T-helper 2 cell treated with Interferon-gamma antibody and Interleukin-4, amounts not matched to agents 5 μg/mL and 100 μg/mL, for 36 hours (primary cell): Measurements from ENCODE around the gene NOS1AP.
"Not testable (repeated sequence)": the region's sequence is repeated elsewhere in the genome, so short reads cannot be mapped to it uniquely, and the experiment has no call there.

ENCODE experiments used
- DNase-seq: peaks from one replicate; pipeline ENCODE4 v3.0.0; 2021; ENCODE audit warnings: low spot score
- H3K27ac Mint-ChIP-seq: one replicate; pipeline ENCODE4 v1.8.0; 2021; ENCODE audit warnings: mild to moderate bottlenecking, mixed read lengths
- H3K27me3 Mint-ChIP-seq: one replicate; pipeline ENCODE4 v1.8.0; 2021; ENCODE audit warnings: low read depth, mixed read lengths
- H3K36me3 Mint-ChIP-seq: one replicate; pipeline ENCODE4 v1.8.0; 2021; ENCODE audit warnings: low read depth, mixed read lengths
- H3K4me1 Mint-ChIP-seq: one replicate; pipeline ENCODE4 v1.8.0; 2021; ENCODE audit warnings: low read depth, mixed read lengths
- H3K4me3 Mint-ChIP-seq: one replicate; pipeline ENCODE4 v1.8.0; 2022; ENCODE audit warnings: mild to moderate bottlenecking, moderate library complexity, mixed read lengths
- H3K9me3 Mint-ChIP-seq: one replicate; pipeline ENCODE4 v1.8.0; 2021; ENCODE audit warnings: mixed read lengths

Gene NOS1AP

GRCh38 chr1:162038624-162039023 is 30.9 kb upstream of the NOS1AP start:
- H3K27ac Mint-ChIP-seq: no peak overlapping the region
- no peaks in the 10 kb centered on the region for H3K36me3 Mint-ChIP-seq
- peaks cover 8% of the 10 kb centered on the region for H3K27me3 Mint-ChIP-seq
- no peak for DNase-seq
- H3K4me1 Mint-ChIP-seq: peaks cover 6% of the 10 kb centered on the region
- H3K4me3 Mint-ChIP-seq: no peak overlapping the region
- no peaks in the 10 kb centered on the region for H3K9me3 Mint-ChIP-seq

DNA sequence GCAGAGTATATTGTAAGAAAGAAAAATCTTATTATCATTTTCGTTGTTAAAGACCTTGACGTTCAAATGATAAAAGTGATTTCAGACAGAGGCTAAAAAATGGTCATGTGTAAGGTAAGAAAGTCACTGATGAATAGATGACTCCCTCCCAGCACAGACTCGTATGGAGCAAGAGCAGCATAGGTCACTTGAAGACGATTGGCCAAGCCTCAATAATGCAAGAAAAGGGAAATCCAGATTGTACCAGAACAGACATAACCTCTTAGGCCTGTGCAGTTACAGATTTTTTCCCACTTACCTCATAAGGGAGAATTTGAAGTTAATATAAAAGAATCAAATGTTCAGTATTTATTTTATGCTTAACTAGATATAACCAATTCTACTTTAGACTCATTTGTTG is 29.5 kb upstream of the NOS1AP start:
- no peaks in the 10 kb centered on the region for H3K9me3 Mint-ChIP-seq
- H3K27ac Mint-ChIP-seq: no peak overlapping the region
- peaks cover 6% of the 10 kb centered on the region for H3K4me1 Mint-ChIP-seq
- no peak for DNase-seq
- H3K27me3 Mint-ChIP-seq: peaks cover 8% of the 10 kb centered on the region
- no peaks in the 10 kb centered on the region for H3K36me3 Mint-ChIP-seq
- no peak overlapping the region for H3K4me3 Mint-ChIP-seq

- DNase-seq: no peak
- no peaks in the 10 kb centered on the region for H3K9me3 Mint-ChIP-seq
- H3K36me3 Mint-ChIP-seq: no peaks in the 10 kb centered on the region
- peaks cover 6% of the 10 kb centered on the region for H3K4me1 Mint-ChIP-seq
- H3K27ac Mint-ChIP-seq: no peak overlapping the region
- peaks cover 9% of the 10 kb centered on the region for H3K27me3 Mint-ChIP-seq
- no peak overlapping the region for H3K4me3 Mint-ChIP-seq
Measured at GRCh38 chr1:162040657-162041056, 28.8 kb upstream of the NOS1AP start.

DNA sequence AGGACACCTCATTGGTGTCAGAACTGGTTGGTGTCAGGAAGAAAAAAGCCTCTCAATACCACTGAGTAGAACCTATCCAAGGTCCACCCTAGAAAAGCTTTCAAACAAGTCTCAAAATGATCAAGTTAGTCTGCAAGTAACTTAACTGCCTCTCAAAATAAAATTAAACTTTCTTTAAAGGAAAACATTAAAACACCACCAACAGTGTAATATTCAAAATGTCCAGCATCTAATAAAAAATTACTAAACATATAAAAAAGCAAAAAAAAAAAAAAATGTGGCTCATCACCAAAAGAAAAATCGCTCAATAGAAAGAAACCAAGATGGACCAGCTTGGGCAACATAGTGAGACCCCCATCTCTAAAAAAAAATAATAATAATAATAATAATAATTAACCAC is 27.1 kb upstream of the NOS1AP start:
- H3K27me3 Mint-ChIP-seq: peaks cover 13% of the 10 kb centered on the region

GRCh38 chr1:162046921-162047320 is 22.6 kb upstream of the NOS1AP start:
- H3K36me3 Mint-ChIP-seq: no peaks in the 10 kb centered on the region
- H3K27ac Mint-ChIP-seq: no peak overlapping the region
- H3K4me1 Mint-ChIP-seq: no peaks in the 10 kb centered on the region
- no peak overlapping the region for H3K4me3 Mint-ChIP-seq
- H3K9me3 Mint-ChIP-seq: no peaks in the 10 kb centered on the region
- peaks cover 30% of the 10 kb centered on the region for H3K27me3 Mint-ChIP-seq
- no peak for DNase-seq

More for the DNA sequence above, 27.1 kb upstream of the NOS1AP start:
- H3K36me3 Mint-ChIP-seq: no peaks in the 10 kb centered on the region
- no peak for DNase-seq
- no peak overlapping the region for H3K4me3 Mint-ChIP-seq
- H3K9me3 Mint-ChIP-seq: no peaks in the 10 kb centered on the region
- H3K4me1 Mint-ChIP-seq: no peaks in the 10 kb centered on the region
- H3K27ac Mint-ChIP-seq: no peak overlapping the region

- H3K36me3 Mint-ChIP-seq, DNase-seq, H3K4me1 Mint-ChIP-seq, H3K9me3 Mint-ChIP-seq, H3K4me3 Mint-ChIP-seq, H3K27me3 Mint-ChIP-seq, H3K27ac Mint-ChIP-seq: not testable (repeated sequence)
Measured at GRCh38 chr1:162053949-162054348, 15.5 kb upstream of the NOS1AP start.

DNA sequence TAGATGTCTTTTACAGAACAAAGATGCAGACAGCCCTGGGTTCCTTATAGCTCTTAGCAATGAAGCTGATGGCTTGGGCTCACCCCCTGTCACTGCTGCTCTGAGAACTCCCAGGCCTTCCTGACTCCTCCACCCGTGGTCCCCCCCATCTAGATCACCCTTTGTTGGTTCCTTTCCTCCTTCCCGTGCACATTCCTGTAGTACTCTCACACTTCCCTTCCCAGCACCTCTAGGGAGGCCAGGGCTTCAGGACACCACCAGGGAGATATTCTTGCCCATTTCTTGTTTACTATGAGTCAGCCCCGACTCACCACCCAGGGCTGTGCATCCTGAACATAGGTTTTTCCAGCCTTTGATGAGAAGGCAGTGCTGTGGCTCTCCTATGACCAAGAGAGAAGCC is 14.4 kb upstream of the NOS1AP start:
- H3K36me3 Mint-ChIP-seq: no peaks in the 10 kb centered on the region
- peaks cover 1% of the 10 kb centered on the region for H3K4me1 Mint-ChIP-seq
- H3K4me3 Mint-ChIP-seq: no peak overlapping the region
- H3K9me3 Mint-ChIP-seq: no peaks in the 10 kb centered on the region
- no peak for DNase-seq
- peaks cover 5% of the 10 kb centered on the region for H3K27me3 Mint-ChIP-seq
- H3K27ac Mint-ChIP-seq: no peak overlapping the region

DNA sequence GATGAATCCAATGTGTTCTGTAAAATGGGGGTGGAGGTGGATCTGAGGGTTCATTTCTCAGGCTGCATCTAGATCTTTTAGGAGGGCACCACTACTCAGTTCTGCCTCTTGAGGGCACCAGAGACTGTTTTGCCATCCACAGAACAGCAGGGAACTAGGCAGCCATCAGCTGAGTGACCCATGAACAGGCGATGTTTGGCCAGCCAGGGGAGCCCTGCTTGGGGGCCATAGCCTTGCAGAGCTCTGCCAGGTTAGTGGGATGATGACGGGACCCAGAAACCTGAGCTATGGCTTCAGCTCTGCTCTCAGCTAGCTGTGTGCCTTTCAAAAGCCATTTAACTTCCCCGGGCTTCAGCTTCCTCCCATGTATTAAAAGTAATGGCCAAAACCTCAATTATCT is 13.4 kb upstream of the NOS1AP start:
- Mint-ChIP-seq H3K9me3 (no peaks in the 10 kb centered on the region), H3K4me1 (peaks cover 1% of the 10 kb centered on the region), H3K27me3 (peaks cover 9% of the 10 kb centered on the region), H3K36me3 (no peaks in the 10 kb centered on the region), H3K27ac (no peak overlapping the region), H3K4me3 (no peak overlapping the region)
- DNase-seq: peak; percentile 23

DNA sequence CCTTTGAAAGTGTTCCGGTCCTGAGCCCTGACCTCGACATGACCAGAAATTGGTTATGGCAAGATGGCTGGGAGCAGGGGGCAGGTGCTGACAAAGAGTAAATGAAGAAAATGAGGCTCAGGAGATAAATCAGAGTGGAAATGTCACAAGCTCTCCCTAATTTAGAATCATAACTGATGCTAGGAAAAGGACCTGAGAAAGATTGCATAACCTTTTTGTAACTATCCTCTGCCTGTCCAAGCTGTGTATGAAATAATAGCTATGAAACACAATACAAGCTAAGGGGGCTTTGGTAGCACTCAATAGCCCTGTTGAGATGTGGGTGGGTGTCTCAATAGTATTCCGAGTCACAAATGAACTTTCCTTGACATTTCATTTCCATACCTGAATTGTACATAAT is 12.9 kb upstream of the NOS1AP start:
- H3K27ac Mint-ChIP-seq: no peak overlapping the region
- H3K4me3 Mint-ChIP-seq: no peak overlapping the region
- H3K27me3 Mint-ChIP-seq: peaks cover 6% of the 10 kb centered on the region
- peaks cover 1% of the 10 kb centered on the region for H3K4me1 Mint-ChIP-seq
- no peaks in the 10 kb centered on the region for H3K36me3 Mint-ChIP-seq
- no peak for DNase-seq
- H3K9me3 Mint-ChIP-seq: no peaks in the 10 kb centered on the region

GRCh38 chr1:162059721-162060120 is 9.8 kb upstream of the NOS1AP start:
- H3K4me1 Mint-ChIP-seq: no peaks in the 10 kb centered on the region
- H3K4me3 Mint-ChIP-seq: no peak overlapping the region
- H3K27me3 Mint-ChIP-seq: peaks cover 33% of the 10 kb centered on the region
- H3K9me3 Mint-ChIP-seq: no peaks in the 10 kb centered on the region
- DNase-seq: no peak
- no peaks in the 10 kb centered on the region for H3K36me3 Mint-ChIP-seq
- no peak overlapping the region for H3K27ac Mint-ChIP-seq

GRCh38 chr1:162060314-162060713 is 9.2 kb upstream of the NOS1AP start:
- no peak overlapping the region for H3K27ac Mint-ChIP-seq
- peaks cover 38% of the 10 kb centered on the region for H3K27me3 Mint-ChIP-seq
- H3K4me1 Mint-ChIP-seq: no peaks in the 10 kb centered on the region
- no peaks in the 10 kb centered on the region for H3K9me3 Mint-ChIP-seq
- no peak for DNase-seq
- H3K4me3 Mint-ChIP-seq: no peak overlapping the region
- H3K36me3 Mint-ChIP-seq: no peaks in the 10 kb centered on the region

DNA sequence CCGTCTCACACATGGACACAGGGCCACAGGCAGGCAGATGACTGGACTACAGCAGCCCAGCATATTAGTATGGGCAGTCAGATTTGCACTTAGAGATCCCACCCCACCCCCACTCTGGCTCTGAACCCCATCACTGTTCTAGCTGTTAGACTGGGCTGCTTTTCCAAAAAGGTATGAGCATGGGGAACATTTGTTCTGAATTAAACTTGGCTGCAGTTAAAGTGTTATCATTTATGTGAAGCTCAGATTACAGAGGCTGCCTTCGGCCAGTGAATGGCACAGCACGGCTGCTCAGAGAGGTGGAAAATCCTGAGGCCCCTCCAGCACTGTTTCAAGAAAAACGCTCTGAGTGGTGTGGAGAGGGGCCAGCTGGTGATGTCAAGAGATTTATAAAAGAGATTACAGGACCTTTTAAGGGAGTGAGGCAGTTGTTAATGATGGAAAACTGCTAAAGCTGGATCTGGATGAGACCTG is 6.9 kb upstream of the NOS1AP start:
- DNase-seq: no peak
- Mint-ChIP-seq H3K9me3 (no peaks in the 10 kb centered on the region), H3K27me3 (peaks cover 52% of the 10 kb centered on the region), H3K36me3 (no peaks in the 10 kb centered on the region), H3K4me3 (no peak overlapping the region), H3K4me1 (no peaks in the 10 kb centered on the region), H3K27ac (no peak overlapping the region)

- Mint-ChIP-seq H3K36me3 (no peaks in the 10 kb centered on the region), H3K4me3 (no peak overlapping the region), H3K9me3 (no peaks in the 10 kb centered on the region), H3K4me1 (peaks cover 4% of the 10 kb centered on the region), H3K27ac (no peak overlapping the region), H3K27me3 (peaks cover 69% of the 10 kb centered on the region)
- no peak for DNase-seq
Measured at GRCh38 chr1:162065016-162065415, 4.5 kb upstream of the NOS1AP start.

GRCh38 chr1:162066836-162067235 is 2.7 kb upstream of the NOS1AP start:
- DNase-seq, H3K27ac Mint-ChIP-seq, H3K9me3 Mint-ChIP-seq, H3K4me1 Mint-ChIP-seq, H3K36me3 Mint-ChIP-seq, H3K4me3 Mint-ChIP-seq: not testable (repeated sequence)
- H3K27me3 Mint-ChIP-seq: peaks cover 82% of the 10 kb centered on the region

DNA sequence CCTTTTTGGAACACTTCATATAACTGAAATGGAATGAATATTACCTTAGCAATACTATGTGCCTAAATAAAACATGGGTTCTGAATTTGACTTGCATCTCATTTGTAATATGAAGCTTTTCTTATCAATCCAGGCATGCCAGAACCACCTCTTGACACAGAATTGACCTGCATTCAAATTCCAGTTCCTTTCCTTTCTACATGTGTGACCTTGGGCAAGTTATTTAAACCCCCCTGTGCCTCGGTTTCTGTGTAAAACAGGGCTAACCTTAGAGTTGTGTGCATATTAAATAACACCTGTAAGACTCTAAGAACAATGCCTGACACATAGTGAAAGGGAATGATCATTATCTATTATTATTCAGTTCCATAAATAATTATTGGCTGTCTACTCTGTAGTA is 2.0 kb upstream of the NOS1AP start:
- no peak for DNase-seq
- Mint-ChIP-seq H3K36me3 (no peaks in the 10 kb centered on the region), H3K4me3 (no peak overlapping the region), H3K9me3 (no peaks in the 10 kb centered on the region), H3K27ac (no peak overlapping the region), H3K4me1 (peaks cover 4% of the 10 kb centered on the region), H3K27me3 (peaks cover 80% of the 10 kb centered on the region)
